Activated gamma-delta T cell treated with anti-CD3 and anti-CD28 coated beads, Interleukin-2, amount 50 U/mL, for 16 hours (primary cell): Measurements from ENCODE around the gene PTBP1.

Experiments used
- DNase-seq: peaks from one replicate; pipeline ENCODE4 v3.0.0-alpha.2; 2020; ENCODE audit warnings: low read depth

The PTBP1 gene

DNA sequence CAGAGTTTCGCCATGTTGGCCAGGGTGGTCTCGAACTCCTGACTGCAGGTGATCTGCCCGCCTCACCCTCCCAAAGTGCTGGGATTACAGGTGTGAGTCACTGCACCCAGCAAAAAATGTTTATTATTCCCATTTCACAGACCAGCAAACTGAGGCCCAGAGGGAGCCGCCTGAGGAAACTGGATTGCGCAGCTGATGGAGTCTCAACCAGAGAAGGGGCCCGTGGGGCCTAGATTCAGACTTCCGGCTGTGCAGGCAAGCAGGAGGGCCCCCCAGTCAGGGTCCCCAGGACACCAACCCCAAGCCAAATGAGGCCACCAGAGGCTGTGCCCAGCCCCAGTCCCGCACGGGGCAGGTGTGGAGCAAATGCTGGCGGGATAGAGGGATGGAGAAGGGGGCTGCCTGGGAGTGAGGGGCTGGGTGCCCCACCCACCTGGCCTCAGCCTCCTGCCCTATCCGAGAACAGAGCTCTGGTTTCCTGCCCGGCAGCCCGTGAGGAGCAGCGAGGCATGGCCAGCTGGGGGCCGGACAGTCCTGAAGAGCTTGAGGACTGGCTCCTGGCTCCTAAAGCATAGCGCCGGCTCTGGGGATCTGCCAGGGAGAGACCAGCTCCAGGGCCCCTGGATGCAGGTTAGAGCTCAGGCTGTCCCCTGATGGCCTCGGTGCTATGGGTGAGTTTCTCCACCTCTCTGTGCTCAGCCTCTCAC lies 24.4 kb upstream of the PTBP1 start:
- no peak for DNase-seq

DNA sequence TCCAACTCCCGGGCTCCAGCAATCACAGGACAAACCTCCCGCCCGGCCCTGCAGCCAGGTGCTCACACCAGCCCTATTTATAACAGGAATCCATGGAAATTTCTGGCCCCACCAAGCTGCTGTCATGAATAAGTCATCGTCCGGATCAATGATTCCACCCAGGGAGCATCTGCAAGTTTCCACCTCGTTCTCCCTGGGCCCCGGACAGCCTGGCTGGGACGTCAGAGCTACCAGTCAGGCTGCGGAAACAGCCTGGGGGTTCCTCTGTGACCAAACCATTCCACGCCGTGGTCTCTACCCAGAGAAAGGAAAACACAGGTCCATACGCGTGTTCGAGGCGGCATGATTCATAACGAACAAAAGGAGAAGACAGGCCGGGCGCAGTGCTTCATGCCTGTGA lies 20.7 kb upstream of the PTBP1 start:
- DNase-seq, result no peak

GRCh38 chr19:778910-779653 lies 18.2 kb upstream of the PTBP1 start:
- no peak for DNase-seq

DNA sequence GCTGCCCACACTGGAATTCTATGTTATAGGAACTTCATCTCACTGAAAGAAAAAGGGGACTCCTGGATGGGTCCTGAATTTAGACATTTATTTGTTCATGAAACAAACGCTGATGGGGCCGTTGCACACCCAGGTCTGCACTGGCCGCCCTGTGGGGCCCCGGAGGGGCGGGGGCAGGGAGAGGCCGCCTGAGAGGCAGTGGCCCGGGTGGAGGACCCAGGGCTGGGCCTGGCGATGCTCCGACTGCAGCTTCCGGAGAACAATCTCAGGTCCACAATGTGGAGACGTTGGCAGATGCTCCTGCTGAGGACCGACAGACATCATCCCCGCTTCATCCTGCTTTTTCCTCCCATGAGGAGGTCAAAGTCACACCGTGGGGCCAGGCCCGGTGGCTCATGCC lies 16.3 kb upstream of the PTBP1 start:
- no peak for DNase-seq

GRCh38 chr19:781800-782184 lies 15.5 kb upstream of the PTBP1 start:
- no peak for DNase-seq

GRCh38 chr19:782185-782877 lies 14.9 kb upstream of the PTBP1 start:
- no peak for DNase-seq

- DNase-seq, result no peak
These were observed 14.2 kb upstream of the PTBP1 start for GRCh38 chr19:782878-783668.

GRCh38 chr19:784541-784940 lies 12.7 kb upstream of the PTBP1 start:
- DNase-seq, result no peak

DNA sequence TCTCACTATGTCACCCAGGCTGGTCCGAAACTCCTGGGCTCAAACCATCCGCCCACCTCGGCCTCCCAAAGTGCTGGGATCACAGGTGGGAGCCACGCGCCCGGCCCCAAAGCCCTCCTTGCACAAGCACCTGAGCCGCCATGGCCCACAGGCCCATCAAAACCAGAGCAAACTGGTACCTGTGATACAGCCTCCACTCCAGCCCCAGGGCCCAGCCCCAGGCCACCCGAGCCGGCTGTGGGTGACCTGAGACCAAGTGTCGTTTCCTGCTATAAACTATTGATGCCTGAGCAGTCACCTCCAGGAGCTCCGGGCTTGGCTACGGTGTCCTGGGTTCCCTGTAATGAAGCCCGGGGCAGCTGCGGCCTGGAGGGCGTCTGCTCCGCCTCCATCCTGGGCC lies 9.7 kb upstream of the PTBP1 start:
- DNase-seq, result no peak

DNA sequence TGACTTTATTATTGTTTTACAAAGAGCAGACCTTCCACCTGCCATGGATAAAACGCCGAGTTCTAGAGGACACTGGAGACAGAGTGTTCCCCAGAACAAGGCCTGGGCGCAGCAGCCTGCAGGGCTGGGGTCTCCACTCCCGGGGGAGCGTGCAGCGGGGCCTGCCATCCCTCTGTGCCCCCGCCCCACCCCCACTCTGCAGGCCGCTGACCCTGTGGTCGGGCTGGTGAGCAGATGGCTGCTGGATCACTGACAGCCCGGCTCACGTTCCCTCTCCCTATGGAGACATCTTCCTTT lies 8.6 kb upstream of the PTBP1 start:
- no peak for DNase-seq

GRCh38 chr19:788983-789700 lies 8.1 kb upstream of the PTBP1 start:
- DNase-seq, result no peak

GRCh38 chr19:789701-790060 lies 7.6 kb upstream of the PTBP1 start:
- DNase-seq, result no peak

DNA sequence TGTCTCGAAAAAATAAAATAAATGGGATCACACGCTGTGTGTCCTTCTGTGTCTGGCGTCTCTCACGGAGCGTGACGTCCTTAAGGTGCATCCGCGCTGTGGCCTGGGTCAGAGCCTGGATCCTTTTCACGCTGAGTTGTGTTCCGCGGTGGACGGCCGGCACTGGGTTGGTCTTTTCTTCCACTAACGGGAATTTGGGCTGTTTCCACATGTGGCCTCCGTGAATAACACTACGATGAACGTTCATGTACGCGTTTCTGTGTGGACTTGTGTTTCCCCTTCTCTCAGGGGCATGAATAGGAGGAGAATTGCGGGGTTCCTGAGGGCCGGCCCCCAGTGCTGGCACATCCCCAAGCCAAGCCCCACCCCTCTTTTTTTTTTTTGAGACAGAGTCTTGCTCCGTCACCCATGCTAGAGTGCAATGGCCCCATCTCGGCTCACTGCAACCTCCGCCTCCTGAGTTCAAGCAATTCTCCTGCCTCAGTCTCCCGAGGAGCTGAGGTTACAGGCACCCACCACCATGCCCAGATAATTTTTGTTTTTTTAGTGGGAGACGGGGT lies 6.2 kb upstream of the PTBP1 start:
- DNase-seq, result no peak

DNA sequence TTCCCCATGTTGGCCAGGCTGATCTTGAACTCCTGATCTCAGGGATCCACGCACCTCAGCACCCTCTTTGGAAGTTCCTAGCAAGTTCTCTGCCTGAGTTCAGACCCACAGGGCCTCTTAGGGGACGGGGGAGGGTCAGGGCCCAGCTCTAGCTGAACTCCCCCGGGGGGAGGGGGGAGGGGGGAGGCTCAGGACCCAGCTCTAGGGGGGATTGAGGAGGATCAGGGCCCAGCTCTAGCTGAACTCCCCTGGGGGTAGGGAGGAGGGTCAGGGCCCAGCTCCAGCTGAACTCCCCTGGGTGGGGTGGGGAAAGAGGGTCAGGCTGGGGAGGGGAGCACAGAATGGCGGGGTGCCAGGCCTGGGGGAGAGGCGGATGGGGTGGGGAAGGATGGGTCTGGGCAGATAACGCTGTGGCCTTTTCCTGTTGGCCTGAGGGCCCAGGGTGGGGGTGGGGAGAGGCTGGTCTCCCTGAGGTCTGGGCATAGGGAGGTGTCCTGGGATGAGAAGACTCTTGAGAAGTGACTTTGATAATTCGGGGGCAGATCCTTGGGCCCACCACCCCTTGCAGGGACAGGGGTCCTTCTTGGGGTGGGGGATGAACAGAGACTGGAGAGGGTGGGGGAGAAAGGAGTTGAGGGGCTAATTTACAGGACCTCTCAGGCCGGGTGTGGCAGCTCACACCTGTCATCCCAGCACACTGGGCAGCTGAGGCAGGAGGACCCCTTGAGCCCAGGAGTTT lies 5.5 kb upstream of the PTBP1 start:
- no peak for DNase-seq

- DNase-seq, result no peak
These were observed 4.9 kb upstream of the PTBP1 start for GRCh38 chr19:792306-792885.

DNA sequence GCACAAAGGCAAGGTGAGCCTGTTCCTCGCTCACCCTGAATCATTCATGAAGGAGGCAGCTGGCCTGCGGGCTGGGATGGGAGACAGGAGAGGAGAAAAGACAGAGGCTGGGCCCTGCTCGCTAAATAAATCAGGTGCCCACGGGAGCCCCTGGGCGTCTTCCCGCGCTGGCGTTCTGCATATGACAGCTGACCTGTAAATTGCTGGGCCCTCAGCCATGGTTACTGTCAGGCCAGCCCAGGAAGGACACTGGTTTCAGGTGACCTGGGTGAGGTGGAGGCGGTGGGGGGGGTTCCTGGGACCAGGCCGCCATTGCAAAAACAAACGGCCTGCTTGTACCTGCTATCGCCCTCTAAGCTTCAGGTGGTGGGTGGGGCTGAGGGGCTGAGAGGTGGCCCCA lies 3.4 kb upstream of the PTBP1 start:
- DNase-seq, result no peak

DNA sequence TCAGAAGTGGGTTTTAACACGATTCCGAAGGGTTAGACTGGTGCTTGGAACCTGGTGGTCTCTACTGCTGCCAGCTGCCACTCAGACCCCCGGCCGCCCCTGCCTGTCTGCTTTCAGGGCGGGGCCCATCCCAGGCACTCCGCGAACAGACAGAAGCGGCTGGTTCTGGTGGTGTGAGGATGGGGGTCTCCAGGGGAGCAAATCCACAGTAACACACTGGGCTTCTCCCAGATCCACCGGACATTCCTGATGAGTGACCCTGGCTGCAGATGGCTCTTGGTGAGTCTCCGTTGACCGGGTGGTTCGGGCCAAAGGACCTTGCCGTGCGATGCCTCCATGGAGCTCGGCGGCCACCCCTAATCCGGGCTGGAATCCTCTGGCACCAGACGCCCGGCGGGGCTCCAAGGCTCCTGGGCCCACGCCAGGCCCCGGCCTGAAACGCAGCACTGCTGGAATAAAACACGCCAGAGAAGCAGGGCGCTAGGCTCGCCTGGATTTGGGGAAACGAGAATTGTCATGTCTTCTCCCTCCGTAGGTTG lies 2.1 kb upstream of the PTBP1 start:
- DNase-seq, result no peak

DNA sequence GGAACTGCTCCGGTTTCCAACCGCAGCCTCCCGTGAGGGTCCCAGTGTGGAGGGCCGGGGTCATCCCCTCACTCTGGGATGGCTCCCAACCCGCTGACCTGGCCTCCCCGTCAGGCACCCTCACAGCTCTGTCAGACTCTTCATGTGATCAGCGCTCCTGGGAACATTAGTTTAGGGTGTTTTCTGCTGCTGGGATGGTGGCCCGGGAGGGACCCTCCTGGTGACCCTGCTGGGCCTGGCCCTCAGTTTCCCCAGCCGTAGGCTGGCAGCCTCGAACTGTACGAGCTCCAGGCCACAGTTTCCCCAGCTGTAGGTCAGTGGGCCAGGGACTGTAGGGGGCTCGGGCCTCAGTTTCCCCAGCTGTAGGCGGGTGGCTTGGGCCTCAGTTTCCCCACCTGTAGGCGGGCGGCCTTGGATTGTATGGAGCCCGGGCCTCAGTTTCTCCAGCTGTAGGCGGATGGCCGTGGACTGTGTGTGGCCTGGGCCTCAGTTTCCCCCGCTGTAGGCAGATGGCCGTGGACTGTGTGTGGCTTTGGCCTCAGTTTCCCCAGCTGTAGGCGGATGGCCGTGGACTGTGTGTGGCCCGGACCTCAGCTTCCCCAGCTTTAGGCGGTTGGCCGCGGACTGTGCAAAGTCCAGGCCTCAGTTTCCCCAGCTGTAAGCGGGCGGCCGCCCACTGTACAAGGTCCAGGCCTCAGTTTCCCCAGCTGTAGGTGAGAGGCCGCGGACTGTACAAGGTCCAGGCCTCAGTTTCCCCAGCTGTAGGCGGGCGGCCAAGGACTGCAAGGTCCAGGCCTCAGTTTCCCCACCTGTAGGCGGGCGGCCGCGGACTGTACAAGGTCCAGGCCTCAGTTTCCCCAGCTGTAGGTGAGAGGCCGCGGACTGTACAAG lies 1.3 kb upstream of the PTBP1 start:
- no peak for DNase-seq
